ENCODE data around the gene HABP4. TPM values are rescaled to one million over a fixed set of nuclear protein-coding genes. Genes with fewer than 3 reads are reported as not detected.

The HABP4 gene
- total and polyA plus RNA-seq, 9 of the 15 experiments (the other 6 are each of a cell fraction or from before 2014, with no cell fraction given): 0.38 to 2.4 (median 1.9) TPM

DNA sequence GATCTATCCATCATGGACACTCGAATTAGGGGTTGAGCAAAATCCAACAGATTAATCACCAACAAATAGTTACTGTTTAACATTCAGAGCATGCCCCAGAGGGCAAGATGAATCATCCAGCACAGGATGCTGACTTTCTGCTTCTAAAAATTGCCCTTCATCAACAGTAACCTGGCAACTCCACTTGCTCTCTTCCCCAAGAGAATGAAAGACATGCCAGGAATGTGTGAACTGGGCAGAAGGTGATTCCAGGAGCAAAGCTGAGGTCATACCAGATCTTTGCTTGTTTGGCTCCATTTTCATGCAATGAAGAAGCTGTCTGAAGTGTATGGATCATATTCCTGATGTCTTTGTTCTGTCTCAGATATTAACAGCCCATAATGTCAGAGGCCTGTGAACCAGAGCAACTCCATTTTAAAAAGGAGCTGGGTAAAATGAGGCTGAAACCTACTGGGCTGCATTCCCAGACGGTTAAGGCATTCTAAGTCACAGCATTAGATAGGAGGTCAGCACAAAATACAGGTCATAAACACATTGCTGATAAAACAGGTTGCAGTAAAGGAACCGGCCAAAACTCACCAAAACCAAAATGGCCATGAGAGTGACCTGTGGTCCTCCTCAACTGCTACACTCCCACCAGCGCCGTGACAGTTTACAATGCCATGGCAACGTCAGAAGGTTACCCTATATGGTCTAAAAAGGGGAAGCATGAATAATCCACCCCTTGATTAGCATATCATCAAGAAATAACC lies 29.3 kb upstream of the HABP4 start:
- Histone ChIP-seq H2AFZ (ENCODE audit: low read depth, low read length) (peak overlapping the region; percentile 73), H3K4me3 (0 out of 2 replicates have a peak overlapping the region, but pooled peaks have one; percentile 95), H3K4me2 (ENCODE audit: insufficient read depth, low read length) (peak overlapping the region; percentile 81), H3K27ac (ENCODE audit: extremely low read depth, low read depth, low read length) (peak overlapping the region; percentile 100), H4K20me1 (replicated peaks; ENCODE audit: control insufficient read depth, insufficient read depth, low read length) (peaks cover 11% of the 10 kb centered on the region; the same call in 1 of the 2 replicates), H3K4me1 (replicated peaks in 1 of 2; ENCODE audit: control insufficient read depth in 2 of 2, insufficient read depth in 2 of 2, low read length in 2 of 2) (peaks cover 18 to 26% of the 10 kb centered on the region in 2 experiments; a peak in 4 of 5 replicates), H3K36me3 (ENCODE audit: control insufficient read depth, insufficient read depth, low read length) (peaks cover 10% of the 10 kb centered on the region; the same call in 2 of the 3 replicates), H3K79me2 (ENCODE audit: control insufficient read depth, insufficient read depth, low read length) (peaks cover 34% of the 10 kb centered on the region), H3K9me3 (replicated peaks; ENCODE audit: control insufficient read depth, insufficient read depth, low read depth, low read length) (no peaks in the 10 kb centered on the region), H3K9ac (ENCODE audit: insufficient read depth in 1 of 2, low read depth in 2 of 2, low read length in 2 of 2) (peak overlapping the region in 1 of 2 experiments; percentile 78; a peak in 2 of 4 replicates), H3K27me3 (ENCODE audit: control insufficient read depth in 2 of 2, insufficient read depth in 2 of 2, low read length in 2 of 2) (no peaks in the 10 kb centered on the region), H3K9me1 (ENCODE audit: control insufficient read depth, insufficient read depth, low read length) (no peaks in the 10 kb centered on the region)
- no peak for ATAC-seq
- intact Hi-C loops (cut with micrococcal nuclease) (no loop called here), in situ Hi-C loops (cut with MboI) (no loop called here)
- WGBS (ENCODE audit: insufficient coverage, low coverage, missing lambda C conversion rate): 5% methylated on average over 5 of the region's 6 CpGs
- FAIRE-seq: peak; percentile 84
- ChIA-PET POLR2A (interaction anchor here (0.6 to 1.0 kb wide), 3 partner anchors 15 to 145 kb away, joined by 3 read pairs; no protein-coding TSS in a partner anchor), CTCF (ENCODE audit: low intra/inter-chr PET ratio) (no interaction called here)
- DNase-seq (ENCODE audit: extremely low read depth in 1 of 4, low spot score in 3 of 4): peak in 1 of 4 experiments; percentile 73
- no TSS peak for BruUV-seq (replicated peaks)
- TF ChIP-seq ZSCAN29 (IDR thresholded peaks at IDR 0.05) (no peak), PHF21A (IDR thresholded peaks at IDR 0.05; ENCODE audit: borderline replicate concordance, low read depth) (no peak), TRIM24 (IDR thresholded peaks at IDR 0.05) (no peak), FOXJ3 (CRISPR knock-in tag; IDR thresholded peaks at IDR 0.05) (no peak; the same call in 1 of the 2 replicates), PPARD (CRISPR knock-in tag; IDR thresholded peaks at IDR 0.05) (peak; percentile 80), BRD4 (IDR thresholded peaks at IDR 0.05) (no peak), KLF10 (CRISPR knock-in tag; IDR thresholded peaks at IDR 0.05) (peak; percentile 95), NFE2 (IDR thresholded peaks at IDR 0.05; ENCODE audit: low read depth) (no peak), TAF7 (tag; IDR thresholded peaks at IDR 0.05) (peak; percentile 96), KAT2B (IDR thresholded peaks at IDR 0.05; ENCODE audit: low read depth, low read length) (no peak), BRF2 (IDR thresholded peaks at IDR 0.05; ENCODE audit: borderline replicate concordance, insufficient read depth, insufficient read length) (no peak), MYC (IDR thresholded peaks at IDR 0.05; ENCODE audit: low read depth, low read length) (no peak), MYC (CRISPR knock-in tag; IDR thresholded peaks at IDR 0.05; ENCODE audit: borderline replicate concordance, low read depth) (peak; percentile 98), POU5F1 (IDR thresholded peaks at IDR 0.05; ENCODE audit: borderline replicate concordance, low read depth, low read length, partially characterized antibody) (no peak)
- TF ChIP-seq, protein P1, sequence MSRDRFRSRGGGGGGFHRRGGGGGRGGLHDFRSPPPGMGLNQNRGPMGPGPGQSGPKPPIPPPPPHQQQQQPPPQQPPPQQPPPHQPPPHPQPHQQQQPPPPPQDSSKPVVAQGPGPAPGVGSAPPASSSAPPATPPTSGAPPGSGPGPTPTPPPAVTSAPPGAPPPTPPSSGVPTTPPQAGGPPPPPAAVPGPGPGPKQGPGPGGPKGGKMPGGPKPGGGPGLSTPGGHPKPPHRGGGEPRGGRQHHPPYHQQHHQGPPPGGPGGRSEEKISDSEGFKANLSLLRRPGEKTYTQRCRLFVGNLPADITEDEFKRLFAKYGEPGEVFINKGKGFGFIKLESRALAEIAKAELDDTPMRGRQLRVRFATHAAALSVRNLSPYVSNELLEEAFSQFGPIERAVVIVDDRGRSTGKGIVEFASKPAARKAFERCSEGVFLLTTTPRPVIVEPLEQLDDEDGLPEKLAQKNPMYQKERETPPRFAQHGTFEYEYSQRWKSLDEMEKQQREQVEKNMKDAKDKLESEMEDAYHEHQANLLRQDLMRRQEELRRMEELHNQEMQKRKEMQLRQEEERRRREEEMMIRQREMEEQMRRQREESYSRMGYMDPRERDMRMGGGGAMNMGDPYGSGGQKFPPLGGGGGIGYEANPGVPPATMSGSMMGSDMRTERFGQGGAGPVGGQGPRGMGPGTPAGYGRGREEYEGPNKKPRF (IDR thresholded peaks at IDR 0.05; ENCODE audit: low read depth, low read length): no peak
